Sigmoid colon (tissue), 4 donors: ENCODE measurements around the gene DPP6.

Experiments
- CTCF ChIP-seq, 4 experiments: fragments of 450-650 bp in 3 of 4; fragments of 200-600 bp in 1 of 4; IDR thresholded peaks; one replicate each; pipeline ENCODE4 v1.5.1; 2016 to 2019; ENCODE audit warnings: antibody characterized with exemption in 4 of 4, mild to moderate bottlenecking in 3 of 4, moderate library complexity in 2 of 4
- POLR2AphosphoS5 ChIP-seq, 4 donors: sonication (generic); formaldehyde crosslinking; IDR thresholded peaks; one replicate each; pipeline ENCODE4 v1.6.1; 2017; ENCODE audit warnings: antibody characterized with exemption in 4 of 4

GRCh38 chr7:154859747-154860620, 807.8 kb downstream of the DPP6 start:
- TF ChIP-seq CTCF (IDR thresholded peaks at IDR 0.05), result no peak
- no peak for TF ChIP-seq POLR2AphosphoS5 (IDR thresholded peaks at IDR 0.05)
